ENCODE results near the gene TIGD6. TPM values are rescaled to one million over a fixed set of nuclear protein-coding genes. Genes with fewer than 3 reads are reported as not detected.
A peak's percentile ranks its signal among the peaks of the same experiment; 100 is the strongest.

The TIGD6 gene
- total RNA-seq (2014; rRNA removed; shearing (Covaris generic); ENCODE audit: low replicate concordance) = 3.9 and 4.3 TPM in 2 replicates

DNA sequence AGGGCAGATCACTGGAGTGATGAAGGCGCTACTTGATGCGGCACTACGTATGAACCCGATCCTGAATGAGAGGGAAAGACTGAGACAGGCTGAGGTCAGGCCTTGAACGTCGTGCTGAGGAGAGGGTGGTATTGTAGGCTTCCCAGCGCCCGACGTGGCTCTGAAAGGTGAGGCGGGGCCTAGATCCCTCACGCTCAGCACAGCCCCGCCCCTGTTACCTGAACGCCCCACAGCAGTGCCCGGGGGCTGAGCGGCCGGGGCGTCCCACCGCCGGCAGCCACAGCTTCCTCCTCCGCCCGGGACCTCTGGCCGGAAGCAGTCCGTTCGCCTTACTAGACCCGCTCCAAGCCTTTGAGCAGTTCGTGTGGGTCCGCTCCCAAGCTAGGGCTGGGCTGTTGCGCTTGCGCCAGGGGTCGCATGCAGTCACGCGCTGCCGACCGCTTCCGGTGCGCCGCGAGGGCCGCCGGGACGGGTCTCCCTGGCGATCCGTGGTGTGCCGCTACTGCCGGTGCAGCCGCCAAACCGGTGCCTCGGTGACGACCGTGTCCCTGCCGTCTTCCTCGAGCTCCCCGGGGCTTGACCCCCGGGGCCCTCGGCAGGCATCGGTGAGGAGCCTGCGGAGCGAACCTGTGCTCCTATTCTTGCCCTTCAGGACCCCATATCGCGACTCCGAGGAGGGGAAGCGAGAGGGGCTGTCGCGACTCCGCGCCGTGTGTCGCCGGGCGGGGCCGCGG, at the start of gene TIGD6, which contains the start of gene HMGXB3:
TIGD6 (minus strand) TSS at position 399 of the 734 bp plus-strand sequence. CDS start 4,306 bp downstream, outside the sequence.
HMGXB3 (plus strand) TSS at position 484 of the 734 bp plus-strand sequence. CDS start 4,114 bp downstream, outside the sequence.
- DNase-seq = peak; percentile 98
- no peaks in the 10 kb centered on the region for H3K9me2 ChIP-seq (replicated peaks; ENCODE audit: insufficient read depth, low read length)
- peak within 1 kb of the TSS; percentile 46; the same call in 1 of the 2 replicates for H2AFZ ChIP-seq (ENCODE audit: low read length)
- peak within 1 kb of the TSS; percentile 83 for H3K4me3 ChIP-seq (ENCODE audit: low read length)
- H3K9ac ChIP-seq (ENCODE audit: low read length) = peak within 1 kb of the TSS; percentile 96
- peaks cover 48% of the 10 kb centered on the region for H3K79me2 ChIP-seq (ENCODE audit: low read length)
- H3K36me3 ChIP-seq (ENCODE audit: insufficient read depth, low read length) = peaks cover 6% of the 10 kb centered on the region; the same call in 1 of the 2 replicates
- H3K9me3 ChIP-seq (ENCODE audit: low read length) = no peaks in the 10 kb centered on the region
- H3K4me1 ChIP-seq (ENCODE audit: low read length) = peaks cover 24% of the 10 kb centered on the region
- no peaks in the 10 kb centered on the region for H3K27me3 ChIP-seq (ENCODE audit: low read length)
- peak within 1 kb of the TSS; percentile 59 for H3K27ac ChIP-seq (ENCODE audit: low read length)
- H3K4me2 ChIP-seq (ENCODE audit: low read depth, low read length, poor library complexity, severe bottlenecking) = peak within 1 kb of the TSS; percentile 93
- H4K20me1 ChIP-seq (ENCODE audit: insufficient read depth, low read depth, low read length) = peaks cover 23% of the 10 kb centered on the region

DNA sequence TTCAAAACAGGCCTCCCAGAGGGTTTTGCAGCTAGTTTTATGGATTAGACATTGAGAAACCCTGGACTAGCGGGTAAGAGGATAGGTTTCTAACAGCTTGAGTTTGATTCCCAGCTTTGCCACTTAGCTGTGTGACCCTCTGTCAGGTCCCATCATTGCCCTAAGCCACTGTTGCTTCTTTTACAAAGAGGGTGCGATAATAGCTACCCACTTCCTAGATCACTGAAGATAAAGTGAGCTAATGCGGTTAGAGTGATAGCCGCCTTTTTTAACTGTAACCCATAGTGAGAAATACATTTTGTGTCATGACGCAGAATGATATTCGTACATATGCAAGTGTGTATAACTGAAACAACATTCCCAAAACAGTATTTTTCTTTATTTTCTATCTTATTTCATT, 45.6 kb upstream of the TIGD6 start:
- DNase-seq = no peak
- H3K9ac ChIP-seq (ENCODE audit: low read length) = no peak overlapping the region
- H4K20me1 ChIP-seq (ENCODE audit: insufficient read depth, low read depth, low read length) = no peaks in the 10 kb centered on the region; the same call in 1 of the 2 replicates
- H3K27me3 ChIP-seq (ENCODE audit: low read length) = no peaks in the 10 kb centered on the region
- peaks cover 21% of the 10 kb centered on the region for H3K4me1 ChIP-seq (ENCODE audit: low read length)
- peaks cover 53% of the 10 kb centered on the region; the same call in 1 of the 2 replicates for H3K36me3 ChIP-seq (ENCODE audit: insufficient read depth, low read length)
- no peak overlapping the region for H3K4me3 ChIP-seq (ENCODE audit: low read length)
- H3K9me2 ChIP-seq (replicated peaks; ENCODE audit: insufficient read depth, low read length) = no peaks in the 10 kb centered on the region
- no peak overlapping the region for H3K4me2 ChIP-seq (ENCODE audit: low read depth, low read length, poor library complexity, severe bottlenecking)
- no peak overlapping the region for H2AFZ ChIP-seq (ENCODE audit: low read length)
- H3K9me3 ChIP-seq (ENCODE audit: low read length) = no peaks in the 10 kb centered on the region
- no peak overlapping the region for H3K27ac ChIP-seq (ENCODE audit: low read length)
- peaks cover 5% of the 10 kb centered on the region; the same call in 1 of the 2 replicates for H3K79me2 ChIP-seq (ENCODE audit: low read length)

- no peak overlapping the region for H3K4me2 ChIP-seq (ENCODE audit: low read depth, low read length, poor library complexity, severe bottlenecking)
- no peaks in the 10 kb centered on the region for H3K9me2 ChIP-seq (replicated peaks; ENCODE audit: insufficient read depth, low read length)
- H3K9me3 ChIP-seq (ENCODE audit: low read length) = no peaks in the 10 kb centered on the region
- no peak for DNase-seq
- H4K20me1 ChIP-seq (ENCODE audit: insufficient read depth, low read depth, low read length) = no peaks in the 10 kb centered on the region; the same call in 1 of the 2 replicates
- no peak overlapping the region for H3K27ac ChIP-seq (ENCODE audit: low read length)
- H3K4me3 ChIP-seq (ENCODE audit: low read length) = no peak overlapping the region
- no peaks in the 10 kb centered on the region for H3K27me3 ChIP-seq (ENCODE audit: low read length)
- peaks cover 5% of the 10 kb centered on the region; the same call in 1 of the 2 replicates for H3K79me2 ChIP-seq (ENCODE audit: low read length)
- H2AFZ ChIP-seq (ENCODE audit: low read length) = no peak overlapping the region
- H3K4me1 ChIP-seq (ENCODE audit: low read length) = peaks cover 21% of the 10 kb centered on the region
- no peak overlapping the region for H3K9ac ChIP-seq (ENCODE audit: low read length)
- peaks cover 58% of the 10 kb centered on the region; the same call in 1 of the 2 replicates for H3K36me3 ChIP-seq (ENCODE audit: insufficient read depth, low read length)
These were observed 45.1 kb upstream of the TIGD6 start for GRCh38 chr5:150045549-150045948.

- no peak overlapping the region for H3K27ac ChIP-seq (ENCODE audit: low read length)
- peaks cover 62% of the 10 kb centered on the region; the same call in 1 of the 2 replicates for H3K36me3 ChIP-seq (ENCODE audit: insufficient read depth, low read length)
- no peak overlapping the region for H3K4me2 ChIP-seq (ENCODE audit: low read depth, low read length, poor library complexity, severe bottlenecking)
- DNase-seq = no peak
- no peaks in the 10 kb centered on the region for H3K9me3 ChIP-seq (ENCODE audit: low read length)
- no peak overlapping the region for H3K9ac ChIP-seq (ENCODE audit: low read length)
- H3K79me2 ChIP-seq (ENCODE audit: low read length) = peaks cover 7% of the 10 kb centered on the region
- H3K4me1 ChIP-seq (ENCODE audit: low read length) = peaks cover 21% of the 10 kb centered on the region
- H3K9me2 ChIP-seq (replicated peaks; ENCODE audit: insufficient read depth, low read length) = no peaks in the 10 kb centered on the region
- no peaks in the 10 kb centered on the region for H3K27me3 ChIP-seq (ENCODE audit: low read length)
- no peak overlapping the region for H3K4me3 ChIP-seq (ENCODE audit: low read length)
- no peaks in the 10 kb centered on the region; the same call in 1 of the 2 replicates for H4K20me1 ChIP-seq (ENCODE audit: insufficient read depth, low read depth, low read length)
- no peak overlapping the region for H2AFZ ChIP-seq (ENCODE audit: low read length)
These were observed 44.3 kb upstream of the TIGD6 start for GRCh38 chr5:150044712-150045111.

DNA sequence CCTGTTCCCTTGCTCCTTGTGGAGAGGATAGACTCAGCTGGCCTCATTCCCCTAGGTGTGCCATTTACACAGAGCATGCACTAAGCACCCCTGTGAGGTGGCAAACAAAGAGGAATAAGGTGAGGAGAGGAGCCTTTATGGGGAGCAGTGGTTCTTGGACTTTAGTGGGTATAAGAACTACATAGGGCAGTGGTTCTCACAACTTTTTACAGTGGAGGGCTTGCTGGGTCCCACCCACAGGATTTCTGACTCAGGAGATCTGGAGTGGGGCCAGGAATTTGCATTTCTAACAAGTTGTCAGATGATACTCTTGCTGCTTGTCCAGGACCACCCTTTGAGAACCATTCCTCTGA, 43.9 kb upstream of the TIGD6 start:
- Histone ChIP-seq H3K4me3 (ENCODE audit: low read length) (no peak overlapping the region), H3K4me2 (ENCODE audit: low read depth, low read length, poor library complexity, severe bottlenecking) (peak overlapping the region; percentile 18), H3K36me3 (ENCODE audit: insufficient read depth, low read length) (peaks cover 64% of the 10 kb centered on the region; the same call in 1 of the 2 replicates), H3K9me3 (ENCODE audit: low read length) (no peaks in the 10 kb centered on the region), H3K79me2 (ENCODE audit: low read length) (peaks cover 10% of the 10 kb centered on the region), H3K27ac (ENCODE audit: low read length) (no peak overlapping the region), H3K9ac (ENCODE audit: low read length) (no peak overlapping the region), H2AFZ (ENCODE audit: low read length) (no peak overlapping the region), H3K4me1 (ENCODE audit: low read length) (peaks cover 21% of the 10 kb centered on the region), H3K27me3 (ENCODE audit: low read length) (no peaks in the 10 kb centered on the region), H4K20me1 (ENCODE audit: insufficient read depth, low read depth, low read length) (no peaks in the 10 kb centered on the region; the same call in 1 of the 2 replicates), H3K9me2 (replicated peaks; ENCODE audit: insufficient read depth, low read length) (no peaks in the 10 kb centered on the region)
- no peak for DNase-seq

- Histone ChIP-seq H3K79me2 (ENCODE audit: low read length) (peaks cover 13% of the 10 kb centered on the region), H2AFZ (ENCODE audit: low read length) (no peak overlapping the region), H3K27ac (ENCODE audit: low read length) (no peak overlapping the region), H3K9ac (ENCODE audit: low read length) (no peak overlapping the region), H3K4me3 (ENCODE audit: low read length) (no peak overlapping the region), H4K20me1 (ENCODE audit: insufficient read depth, low read depth, low read length) (no peaks in the 10 kb centered on the region; the same call in 1 of the 2 replicates), H3K9me3 (ENCODE audit: low read length) (no peaks in the 10 kb centered on the region), H3K4me2 (ENCODE audit: low read depth, low read length, poor library complexity, severe bottlenecking) (peak overlapping the region; percentile 18), H3K9me2 (replicated peaks; ENCODE audit: insufficient read depth, low read length) (no peaks in the 10 kb centered on the region), H3K4me1 (ENCODE audit: low read length) (peaks cover 21% of the 10 kb centered on the region), H3K36me3 (ENCODE audit: insufficient read depth, low read length) (peaks cover 64% of the 10 kb centered on the region; the same call in 1 of the 2 replicates), H3K27me3 (ENCODE audit: low read length) (no peaks in the 10 kb centered on the region)
- no peak for DNase-seq
These were observed 43.3 kb upstream of the TIGD6 start for GRCh38 chr5:150043657-150044328.

DNA sequence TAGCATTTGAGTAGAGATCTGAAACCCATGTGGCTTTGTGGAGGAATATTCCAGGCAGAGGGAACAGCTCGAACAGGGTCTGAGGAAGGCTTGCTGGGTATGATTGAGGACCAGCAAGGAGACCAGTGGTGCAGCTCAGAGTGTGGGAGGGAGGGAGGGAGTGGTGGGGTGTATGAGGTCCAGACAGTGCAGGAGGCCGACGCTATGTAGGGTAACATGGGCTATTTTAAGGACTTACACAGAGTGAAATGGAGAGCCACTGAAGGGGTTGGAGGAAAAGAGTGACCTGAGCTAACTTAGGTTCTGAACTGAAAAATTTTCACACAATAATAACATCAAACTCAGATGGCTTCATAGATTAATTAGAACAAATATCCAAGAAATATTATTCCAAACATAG, 42.0 kb upstream of the TIGD6 start:
- peaks cover 71% of the 10 kb centered on the region; the same call in 1 of the 2 replicates for H3K36me3 ChIP-seq (ENCODE audit: insufficient read depth, low read length)
- H3K27me3 ChIP-seq (ENCODE audit: low read length) = no peaks in the 10 kb centered on the region
- H3K4me3 ChIP-seq (ENCODE audit: low read length) = no peak overlapping the region
- H2AFZ ChIP-seq (ENCODE audit: low read length) = no peak overlapping the region
- H3K9me3 ChIP-seq (ENCODE audit: low read length) = no peaks in the 10 kb centered on the region
- H4K20me1 ChIP-seq (ENCODE audit: insufficient read depth, low read depth, low read length) = no peaks in the 10 kb centered on the region; the same call in 1 of the 2 replicates
- H3K4me2 ChIP-seq (ENCODE audit: low read depth, low read length, poor library complexity, severe bottlenecking) = no peak overlapping the region
- peaks cover 25% of the 10 kb centered on the region for H3K79me2 ChIP-seq (ENCODE audit: low read length)
- no peak overlapping the region for H3K9ac ChIP-seq (ENCODE audit: low read length)
- H3K27ac ChIP-seq (ENCODE audit: low read length) = no peak overlapping the region
- DNase-seq = no peak
- H3K4me1 ChIP-seq (ENCODE audit: low read length) = peaks cover 21% of the 10 kb centered on the region
- no peaks in the 10 kb centered on the region for H3K9me2 ChIP-seq (replicated peaks; ENCODE audit: insufficient read depth, low read length)

- Histone ChIP-seq H4K20me1 (ENCODE audit: insufficient read depth, low read depth, low read length) (peaks cover 7% of the 10 kb centered on the region; the same call in 1 of the 2 replicates), H3K9ac (ENCODE audit: low read length) (no peak overlapping the region), H2AFZ (ENCODE audit: low read length) (no peak overlapping the region), H3K27me3 (ENCODE audit: low read length) (no peaks in the 10 kb centered on the region), H3K9me3 (ENCODE audit: low read length) (no peaks in the 10 kb centered on the region), H3K4me3 (ENCODE audit: low read length) (no peak overlapping the region), H3K9me2 (replicated peaks; ENCODE audit: insufficient read depth, low read length) (no peaks in the 10 kb centered on the region), H3K27ac (ENCODE audit: low read length) (no peak overlapping the region), H3K79me2 (ENCODE audit: low read length) (peaks cover 25% of the 10 kb centered on the region), H3K36me3 (ENCODE audit: insufficient read depth, low read length) (peaks cover 76% of the 10 kb centered on the region), H3K4me1 (ENCODE audit: low read length) (peaks cover 44% of the 10 kb centered on the region), H3K4me2 (ENCODE audit: low read depth, low read length, poor library complexity, severe bottlenecking) (no peak overlapping the region)
- DNase-seq = no peak
These were observed 38.1 kb upstream of the TIGD6 start for GRCh38 chr5:150038547-150038946.

Measured in Karpas-422 (cell line).